WTC11 (cell line): ENCODE data around the gene CTRB1. TPM values are rescaled to one million over a fixed set of nuclear protein-coding genes. Genes with fewer than 3 reads are reported as not detected.
A peak's percentile ranks its signal among the peaks of the same experiment; 100 is the strongest.

ENCODE experiments used
- ATAC-seq: fragments of 200-7000 bp; cut with Tn5 transposase; 2 replicates; pipeline ENCODE4 v1.10.0; 2021; ENCODE audit warnings: mild to moderate bottlenecking, moderate library complexity
- CTCF ChIA-PET: fragments of 300-600 bp; sonication (Branson Sonifier 250); formaldehyde crosslinking; loops from one replicate; lab custom pipeline; 2021; ENCODE audit warnings: antibody characterized with exemption; lab: Charles Lee
- POLR2A ChIA-PET: fragments of 350-600 bp; sonication (Branson Sonifier 250); formaldehyde crosslinking; loops from one replicate; lab custom pipeline; 2021; ENCODE audit warnings: antibody characterized with exemption; lab: Charles Lee
- DNase-seq: peaks from one replicate; pipeline ENCODE4 v3.0.0; 2021; ENCODE audit warnings: low spot score
- H3K27ac Mint-ChIP-seq: 2 replicates; pipeline ENCODE4 v1.8.0; 2021; ENCODE audit warnings: mixed read lengths
- H3K27me3 Mint-ChIP-seq: 2 replicates; pipeline ENCODE4 v1.8.0; 2021; ENCODE audit warnings: low read depth, mild to moderate bottlenecking, moderate library complexity, mixed read lengths
- H3K36me3 Mint-ChIP-seq: 2 replicates; pipeline ENCODE4 v1.8.0; 2021; ENCODE audit warnings: mixed read lengths
- H3K4me1 Mint-ChIP-seq: 2 replicates; pipeline ENCODE4 v1.8.0; 2022; ENCODE audit warnings: mixed read lengths
- H3K4me3 Mint-ChIP-seq: 2 replicates; pipeline ENCODE4 v1.8.0; 2021; ENCODE audit warnings: mild to moderate bottlenecking, moderate library complexity, mixed read lengths
- H3K9me3 Mint-ChIP-seq: 2 replicates; pipeline ENCODE4 v1.8.0; 2021; ENCODE audit warnings: mixed read lengths
- ATF1 ChIP-seq: sonication (generic); formaldehyde crosslinking; IDR thresholded peaks from 2 replicates; pipeline ENCODE4 v1.8.1; 2023; ENCODE audit warnings: mild to moderate bottlenecking, moderate library complexity, missing genetic modification reagents
- ATF6 ChIP-seq: sonication (generic); formaldehyde crosslinking; IDR thresholded peaks from 2 replicates; pipeline ENCODE4 v1.8.1; 2023; ENCODE audit warnings: mild to moderate bottlenecking, missing genetic modification reagents
- CREM ChIP-seq: sonication (generic); formaldehyde crosslinking; IDR thresholded peaks from 2 replicates; pipeline ENCODE4 v1.8.1; 2022; ENCODE audit warnings: mild to moderate bottlenecking, missing genetic modification reagents, moderate library complexity
- ELF4 ChIP-seq: sonication (generic); formaldehyde crosslinking; IDR thresholded peaks from 2 replicates; pipeline ENCODE4 v1.8.1; 2022; ENCODE audit warnings: low read depth, mild to moderate bottlenecking, moderate library complexity, missing genetic modification reagents
- EMX1 ChIP-seq: fragments of 250-450 bp; sonication (Bioruptor Pico); IDR thresholded peaks from 2 replicates; pipeline ENCODE4 v1.8.0; 2021; ENCODE audit warnings: mild to moderate bottlenecking
- FOXK1 ChIP-seq: sonication (generic); formaldehyde crosslinking; IDR thresholded peaks from 2 replicates; pipeline ENCODE4 v1.8.0; 2022; ENCODE audit warnings: mild to moderate bottlenecking, moderate library complexity, missing genetic modification reagents
- IRF1 ChIP-seq: sonication (generic); formaldehyde crosslinking; IDR thresholded peaks from 2 replicates; pipeline ENCODE4 v1.8.0; 2023; ENCODE audit warnings: missing genetic modification reagents
- IRF2 ChIP-seq: sonication (generic); formaldehyde crosslinking; IDR thresholded peaks from 2 replicates; pipeline ENCODE4 v1.8.0; 2022; ENCODE audit warnings: low read depth, missing genetic modification reagents, borderline replicate concordance
- JAZF1 ChIP-seq: fragments of 250-450 bp; sonication (Bioruptor Pico); IDR thresholded peaks from 2 replicates; pipeline ENCODE4 v1.9.0; 2021; ENCODE audit warnings: moderate library complexity, mild to moderate bottlenecking, inconsistent platforms
- NFATC4 ChIP-seq: fragments of 250-450 bp; sonication (Bioruptor Pico); IDR thresholded peaks from 2 replicates; pipeline ENCODE4 v1.9.0; 2021; ENCODE audit warnings: mild to moderate bottlenecking
- NR2C2 ChIP-seq: sonication (generic); formaldehyde crosslinking; IDR thresholded peaks from 2 replicates; pipeline ENCODE4 v1.8.0; 2022; ENCODE audit warnings: mild to moderate bottlenecking, missing genetic modification reagents
- NR3C1 ChIP-seq: sonication (generic); formaldehyde crosslinking; conservative IDR thresholded peaks from 2 replicates; pipeline ENCODE4 v1.8.1; 2023; ENCODE audit warnings: low read depth, mild to moderate bottlenecking, missing genetic modification reagents
- RELA ChIP-seq: sonication (generic); formaldehyde crosslinking; IDR thresholded peaks from 2 replicates; pipeline ENCODE4 v1.8.1; 2022; ENCODE audit warnings: missing genetic modification reagents, mild to moderate bottlenecking, borderline replicate concordance
- SMAD4 ChIP-seq: sonication (generic); formaldehyde crosslinking; IDR thresholded peaks from 2 replicates; pipeline ENCODE4 v1.8.0; 2022; ENCODE audit warnings: mild to moderate bottlenecking, missing genetic modification reagents
- TEAD1 ChIP-seq: sonication (generic); formaldehyde crosslinking; IDR thresholded peaks from 2 replicates; pipeline ENCODE4 v1.8.0; 2022; ENCODE audit warnings: mild to moderate bottlenecking, missing genetic modification reagents
- ZNF281 ChIP-seq: sonication (generic); formaldehyde crosslinking; IDR thresholded peaks from 2 replicates; pipeline ENCODE4 v1.8.0; 2023; ENCODE audit warnings: mild to moderate bottlenecking, missing genetic modification reagents
- ZNF423 ChIP-seq: fragments of 250-450 bp; sonication (Bioruptor Pico); IDR thresholded peaks from 2 replicates; pipeline ENCODE4 v2.1.2; 2022; ENCODE audit warnings: mild to moderate bottlenecking, moderate library complexity
- total RNA-seq: library from RNA; stranded (reverse); gene quantifications from 3 replicates; pipeline ENCODE4 v1.2.3, GENCODE V29; 2021

Gene CTRB1
- total RNA-seq, 1 experiment from 2014 or later = 3.9 TPM

- Mint-ChIP-seq H3K36me3 (no peaks in the 10 kb centered on the region), H3K4me1 (peaks cover 9% of the 10 kb centered on the region), H3K9me3 (no peaks in the 10 kb centered on the region), H3K4me3 (no peak overlapping the region), H3K27me3 (no peaks in the 10 kb centered on the region; the same call in none of the 2 replicates), H3K27ac (no peak overlapping the region)
- DNase-seq (no peak), ATAC-seq (no peak)
- TF ChIP-seq ZNF423 (CRISPR knock-in tag) (peak; percentile 9; the same call in 1 of the 2 replicates), NR2C2 (no peak), NR3C1 (no peak), NFATC4 (no peak)
- POLR2A ChIA-PET = no interaction called here
- CTCF ChIA-PET = no interaction called here
These were observed 24.9 kb upstream of the CTRB1 start for GRCh38 chr16:75193730-75194444.

- Mint-ChIP-seq H3K27ac (no peak overlapping the region), H3K27me3 (no peaks in the 10 kb centered on the region; the same call in 1 of the 2 replicates)
These were observed 22.7 kb upstream of the CTRB1 start for GRCh38 chr16:75195811-75196790.

More at GRCh38 chr16:75195811-75196790, 22.7 kb upstream of the CTRB1 start:
- POLR2A ChIA-PET = no interaction called here
- CTCF ChIA-PET = interaction anchor here (1.2 to 4.2 kb wide), 2 partner anchors 37 to 190 kb away, joined by 3 to 47 read pairs; no protein-coding TSS in a partner anchor
- Mint-ChIP-seq H3K4me3 (no peak overlapping the region), H3K4me1 (peaks cover 9% of the 10 kb centered on the region), H3K36me3 (no peaks in the 10 kb centered on the region), H3K9me3 (no peaks in the 10 kb centered on the region)
- no peak for ATAC-seq
- DNase-seq = no peak
- TF ChIP-seq ATF6 (CRISPR knock-in tag) (no peak), CREM (CRISPR knock-in tag) (no peak), EMX1 (CRISPR knock-in tag) (no peak), ZNF281 (CRISPR knock-in tag) (no peak), TEAD1 (CRISPR knock-in tag) (no peak), IRF2 (no peak), JAZF1 (CRISPR knock-in tag) (no peak), IRF1 (CRISPR knock-in tag) (no peak), RELA (no peak), ATF1 (CRISPR knock-in tag) (no peak), NFATC4 (no peak), FOXK1 (CRISPR knock-in tag) (no peak), SMAD4 (CRISPR knock-in tag) (no peak), NR2C2 (no peak), ELF4 (CRISPR knock-in tag) (no peak)
